IMR-90 (cell line): ENCODE measurements around the gene NT5C3A. TPM values are rescaled to one million over a fixed set of nuclear protein-coding genes. Genes with fewer than 3 reads are reported as not detected.
"Not testable (repeated sequence)": the region's sequence is repeated elsewhere in the genome, so short reads cannot be mapped to it uniquely, and the experiment has no call there.

Experiments used
- ATAC-seq: fragments of 200-7000 bp; cut with Tn5 transposase; 2 replicates; pipeline ENCODE4 v1.9.1; 2020; ENCODE audit warnings: low read depth, mild to moderate bottlenecking, moderate library complexity
- BruUV-seq: library from RNA; stranded (reverse); fragments of 400-500 nt; replicated peaks from 2 replicates; lab custom pipeline; 2021; lab: Mats Ljungman, UMichigan
- CTCF ChIA-PET: fragments of 300-600 bp; formaldehyde crosslinking; extraction: SDS; loops from one replicate; lab custom pipeline; 2021; ENCODE audit warnings: antibody characterized with exemption; lab: Yijun Ruan, JAX
- POLR2A ChIA-PET: fragments of 300-600 bp; sonication (Branson Sonifier 250); formaldehyde crosslinking; loops from one replicate; lab custom pipeline; 2022; ENCODE audit warnings: antibody characterized with exemption; ENCODE audit not compliant: unreplicated experiment; lab: Charles Lee
- DNase-seq: peaks from one replicate; pipeline ENCODE4 v3.0.0; 2013
- H2AFZ ChIP-seq: replicated peaks from 2 replicates; pipeline ENCODE3; 2013; ENCODE audit warnings: low read length, mild to moderate bottlenecking; ENCODE audit not compliant: poor library complexity
- H2AK5ac ChIP-seq: 2 replicates; pipeline ENCODE4 v1.6.1; 2013; ENCODE audit warnings: low read depth, low read length, inconsistent platforms
- H2AK9ac ChIP-seq: replicated peaks from 2 replicates; pipeline ENCODE3; 2013; ENCODE audit warnings: mild to moderate bottlenecking, low read depth, low read length, moderate library complexity; ENCODE audit not compliant: poor library complexity
- H2BK120ac ChIP-seq: 2 replicates; pipeline ENCODE4 v1.6.1; 2013; ENCODE audit warnings: low read depth, low read length, inconsistent platforms
- H2BK15ac ChIP-seq: 3 replicates; pipeline ENCODE4 v1.6.1; 2013; ENCODE audit warnings: low read depth, low read length, inconsistent platforms
- H2BK20ac ChIP-seq: 2 replicates; pipeline ENCODE4 v1.6.1; 2013; ENCODE audit warnings: low read depth, mild to moderate bottlenecking, inconsistent platforms, low read length, moderate library complexity
- H2BK5ac ChIP-seq: 2 replicates; pipeline ENCODE4 v1.6.1; 2013; ENCODE audit warnings: mild to moderate bottlenecking, low read depth, low read length, inconsistent platforms; ENCODE audit not compliant: poor library complexity, severe bottlenecking
- H3K14ac ChIP-seq: replicated peaks from 2 replicates; pipeline ENCODE4 v1.6.1; 2013; ENCODE audit warnings: low read depth, low read length, inconsistent platforms
- H3K18ac ChIP-seq: 2 replicates; pipeline ENCODE4 v1.6.1; 2013; ENCODE audit warnings: low read depth, low read length, control low read depth
- H3K23ac ChIP-seq: 2 replicates; pipeline ENCODE4 v1.6.1; 2013; ENCODE audit warnings: low read depth, low read length, inconsistent platforms
- H3K27ac ChIP-seq: 2 replicates; pipeline ENCODE4 v1.5.1; 2013; ENCODE audit warnings: mild to moderate bottlenecking, control low read depth, low read length; ENCODE audit not compliant: insufficient read depth
- H3K27me3 ChIP-seq: 2 replicates; pipeline ENCODE4 v1.6.1; 2013; ENCODE audit warnings: low read length; ENCODE audit not compliant: control insufficient read depth, insufficient read depth
- H3K36me3 ChIP-seq: 2 replicates; pipeline ENCODE4 v1.6.1; 2013; ENCODE audit warnings: low read length, mixed read lengths; ENCODE audit not compliant: control insufficient read depth, insufficient read depth
- H3K4ac ChIP-seq: 2 replicates; pipeline ENCODE4 v1.6.1; 2013; ENCODE audit warnings: low read depth, low read length, inconsistent platforms
- H3K4me1 ChIP-seq: 2 replicates; pipeline ENCODE4 v1.6.1; 2013; ENCODE audit warnings: low read length, mixed read lengths; ENCODE audit not compliant: control insufficient read depth, insufficient read depth
- H3K4me2 ChIP-seq: 2 replicates; pipeline ENCODE4 v1.6.1; 2013; ENCODE audit warnings: low read depth, mild to moderate bottlenecking, control low read depth, low read length, moderate library complexity
- H3K4me3 ChIP-seq: 2 replicates; pipeline ENCODE4 v1.5.1; 2013; ENCODE audit warnings: low read depth, mild to moderate bottlenecking, control low read depth, low read length, moderate library complexity; ENCODE audit not compliant: insufficient read depth
- H3K56ac ChIP-seq: 2 replicates; pipeline ENCODE4 v1.6.1; 2013; ENCODE audit warnings: low read length, inconsistent platforms; ENCODE audit not compliant: insufficient read depth; ENCODE audit errors: extremely low read depth
- H3K79me1 ChIP-seq, 2 experiments: 2 replicates each; pipeline ENCODE4 v1.6.1; 2013; ENCODE audit warnings: low read length in 2 of 2, inconsistent platforms in 1 of 2, low read depth in 1 of 2
- H3K9ac ChIP-seq: 2 replicates; pipeline ENCODE4 v1.6.1; 2013; ENCODE audit warnings: low read depth, low read length, control low read depth
- H3K9me1 ChIP-seq: 2 replicates; pipeline ENCODE4 v1.6.1; 2013; ENCODE audit warnings: low read length, inconsistent platforms; ENCODE audit not compliant: insufficient read depth
- H3K9me3 ChIP-seq: 2 replicates; pipeline ENCODE4 v1.6.1; 2013; ENCODE audit warnings: low read length; ENCODE audit not compliant: control insufficient read depth, insufficient read depth
- H4K20me1 ChIP-seq: 2 replicates; pipeline ENCODE4 v1.6.1; 2013; ENCODE audit warnings: low read length, inconsistent platforms; ENCODE audit not compliant: insufficient read depth
- H4K5ac ChIP-seq: 2 replicates; pipeline ENCODE4 v1.6.1; 2013; ENCODE audit warnings: mild to moderate bottlenecking, low read depth, low read length, control low read depth
- H4K8ac ChIP-seq, 2 experiments: 2 replicates each; pipeline ENCODE4 v1.6.1; 2013; ENCODE audit warnings: low read depth in 2 of 2, low read length in 2 of 2, control low read depth in 1 of 2, inconsistent platforms in 1 of 2
- H4K91ac ChIP-seq: 2 replicates; pipeline ENCODE4 v1.6.1; 2013; ENCODE audit warnings: low read depth, low read length, inconsistent platforms; ENCODE audit not compliant: insufficient read depth
- CTCF ChIP-seq: conservative IDR thresholded peaks from 2 replicates; pipeline ENCODE4 v1.5.1; 2012; ENCODE audit warnings: mild to moderate bottlenecking, low read depth, low read length, improper control_type of control experiment
- RAD21 ChIP-seq: IDR thresholded peaks from 2 replicates; pipeline ENCODE4 v1.6.1; 2012; ENCODE audit warnings: low read length, improper control_type of control experiment
- WGBS, 2 experiments: methylation state at CpG; one replicate each; pipeline versions ENCODE4 v1.1.5 to v1.1.7; 2013; ENCODE audit warnings: missing lambda C conversion rate in 2 of 2; ENCODE audit not compliant: insufficient read length in 1 of 2; ENCODE audit errors: extremely low coverage in 2 of 2; 5-methylcytosine and 5-hydroxymethylcytosine counted together
- dilution Hi-C: fragments of 300-500 bp; cut with HindIII; formaldehyde crosslinking; loops from one replicate; pipeline ENCODE4 v1.14.3; 2018; ENCODE audit warnings: low sequenced_read_pairs; ENCODE audit not compliant: unreplicated experiment
- in situ Hi-C: fragments of 300-500 bp; cut with MboI; formaldehyde crosslinking; loops from 3 replicates; pipeline ENCODE4 v1.14.3; 2019; ENCODE audit warnings: low sequenced_read_pairs, inconsistent platforms, mixed read lengths
- intact Hi-C: fragments of 100-400 bp; cut with micrococcal nuclease; formaldehyde crosslinking; loops from 2 replicates; pipeline ENCODE4 v1.10.0; 2022
- microRNA-seq, 2 experiments: library from miRNA; stranded (forward) in 1 of 2; unstranded in 1 of 2; fragments of 10-50 nt in 1 of 2; fragments of <30 nt in 1 of 2; gene quantifications in 1 of 2; microRNA quantifications in 1 of 2; one replicate each; pipeline versions ENCODE3 to v1.1.0; 2013 to 2020; ENCODE audit not compliant: insufficient read depth in 1 of 2, insufficient read length in 1 of 2, unreplicated experiment in 1 of 2
- polyA plus RNA-seq, 3 experiments: library from polyadenylated mRNA; depleted of rRNA; stranded (reverse); fragments of >200 nt; gene quantifications; 2 replicates each; pipeline ENCODE4 v1.2.3, GENCODE V29; 2012; ENCODE audit warnings: low replicate concordance in 1 of 3
- small RNA-seq, 5 experiments: library from RNA; depleted of rRNA; stranded (forward); fragments of <200 nt; gene quantifications; one replicate each; pipeline ENCODE3, GENCODE V24; 2012
- total RNA-seq: library from RNA; depleted of rRNA; stranded (reverse); fragments of >200 nt; gene quantifications from 2 replicates; pipeline ENCODE4 v1.2.3, GENCODE V29; 2012; rRNA removed

NT5C3A gene
- total and polyA plus RNA-seq, 2 of the 4 experiments (the other 2 are of a cell fraction), result 11.3 to 12.2 TPM

DNA sequence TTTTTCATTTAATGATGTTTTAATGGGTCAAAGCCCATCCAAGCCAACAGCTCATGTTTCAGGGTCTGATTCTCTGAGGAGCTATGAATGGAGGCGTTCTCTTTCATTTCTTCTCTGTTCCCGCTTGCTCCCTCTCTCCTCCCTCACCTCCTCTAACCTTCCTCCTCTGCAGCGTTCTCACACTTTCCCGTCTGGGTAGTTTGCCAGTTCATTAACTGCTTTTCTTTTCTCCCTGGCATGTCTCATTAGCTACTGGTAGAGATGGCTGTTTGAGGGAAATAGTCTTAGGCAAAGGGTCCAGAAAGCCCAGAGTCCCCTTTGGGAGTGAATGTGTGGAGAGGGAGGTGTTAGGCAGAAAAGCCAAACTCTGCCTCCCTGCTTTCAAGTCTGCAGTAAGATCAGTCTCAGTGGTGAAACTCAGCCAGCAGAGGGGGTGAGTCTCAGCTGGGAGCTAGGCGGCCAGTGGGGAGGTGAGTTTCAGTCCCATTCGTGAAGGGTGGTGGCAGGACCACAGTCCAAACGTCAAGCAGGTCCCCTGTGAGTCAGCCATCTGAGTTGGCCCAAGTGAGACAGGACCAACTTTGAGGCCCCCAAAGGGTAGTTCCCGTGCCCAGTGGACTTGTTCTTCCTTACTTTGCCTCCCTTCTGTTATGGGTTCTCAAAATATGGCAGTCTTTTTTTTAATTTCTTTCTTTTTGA, 98.0 kb downstream of the NT5C3A start:
- H3K27ac ChIP-seq, H3K4me1 ChIP-seq, H2BK20ac ChIP-seq, H4K8ac ChIP-seq, H3K4ac ChIP-seq, H2AK9ac ChIP-seq, H4K20me1 ChIP-seq, H3K9ac ChIP-seq, H3K23ac ChIP-seq, H2BK5ac ChIP-seq, H4K91ac ChIP-seq, dilution Hi-C loops, H3K56ac ChIP-seq, H3K27me3 ChIP-seq, H3K9me1 ChIP-seq, in situ Hi-C loops, BruUV-seq, H3K18ac ChIP-seq, intact Hi-C loops, H2BK15ac ChIP-seq, H2AFZ ChIP-seq, H4K5ac ChIP-seq, H3K9me3 ChIP-seq, POLR2A ChIA-PET, H3K14ac ChIP-seq, H2AK5ac ChIP-seq, H3K36me3 ChIP-seq, H3K4me3 ChIP-seq, DNase-seq: not testable (repeated sequence)
- H3K4me2 ChIP-seq, result 0 out of 2 replicates have a peak overlapping the region, but pooled peaks have one; percentile 40
- 0 out of 2 replicates have a peak overlapping the region, but pooled peaks have one; percentile 4 for H2BK120ac ChIP-seq
- CTCF ChIA-PET, result interaction anchor here (0.6 kb wide), 1 partner anchor 17 kb away, joined by 6 read pairs; no protein-coding TSS in a partner anchor
- WGBS, 2 experiments, result 0% methylated on average over 1 of the region's 8 CpGs; no CpG with 5 or more reads in 1 of the 2 experiments
- TF ChIP-seq RAD21, result 0 out of 2 replicates have a peak, but pooled peaks have one; percentile 5
- TF ChIP-seq CTCF, result 0 out of 2 replicates have a peak, but pooled peaks have one; percentile 19
- peak; percentile 94 for ATAC-seq
- peaks cover 3 to 30% of the 10 kb centered on the region in 2 experiments for H3K79me1 ChIP-seq

Small RNA genes within 50 kb of the gene (microRNA-seq; reads per million reads assigned to microRNA genes)
- gene RN7SL505P (ENCODE audit: insufficient read depth, insufficient read length) (not detected), gene RNU6-388P (ENCODE audit: insufficient read depth, insufficient read length) (not detected), gene RPS29P14 (ENCODE audit: insufficient read depth, insufficient read length) (not detected)

Small RNA genes within 50 kb of the gene (small RNA-seq; reads per million reads assigned to genes)
- gene RN7SL505P (0 reads per million in 5 experiments), gene RNU6-388P (0 reads per million in 5 experiments), gene RPS29P14 (0 reads per million in 5 experiments)

Other genes with a start within 250 kb of the NT5C3A start
- 32.3 and 41.7 TPM in 2 replicates for gene KBTBD2, start 171.0 kb downstream of the NT5C3A start, total RNA-seq
- 11.0 and 13.2 TPM in 2 replicates for gene KBTBD2, start 171.0 kb downstream of the NT5C3A start, polyA plus RNA-seq (2012; rRNA removed)
- gene FKBP9, start 105.3 kb downstream of the NT5C3A start, total RNA-seq, result 146 and 191 TPM in 2 replicates
- gene FKBP9, start 105.3 kb downstream of the NT5C3A start, polyA plus RNA-seq (2012; rRNA removed), result 99.0 and 126 TPM in 2 replicates
- gene RP9, start 46.6 kb upstream of the NT5C3A start, total RNA-seq, result 9.5 and 14.7 TPM in 2 replicates
- gene RP9, start 46.6 kb upstream of the NT5C3A start, polyA plus RNA-seq (2012; rRNA removed), result 18.1 and 18.3 TPM in 2 replicates
- 9.5 and 11.9 TPM in 2 replicates for gene BBS9, start 66.8 kb upstream of the NT5C3A start, total RNA-seq
- gene BBS9, start 66.8 kb upstream of the NT5C3A start, polyA plus RNA-seq (2012; rRNA removed), result 6.5 and 7.9 TPM in 2 replicates